Lower leg skin (tissue), 4 donors: ENCODE measurements around the gene ZIC1. TPM values are rescaled to one million over a fixed set of nuclear protein-coding genes. Genes with fewer than 3 reads are reported as not detected.

Source experiments
- DNase-seq, 2 donors: peaks; one replicate each; pipeline ENCODE4 v3.0.0-alpha.2; 2019; ENCODE audit warnings: low spot score in 2 of 2
- H3K4me3 ChIP-seq: fragments of 200-600 bp; sonication (generic); 2 replicates; pipeline ENCODE4 v1.5.1; 2017; ENCODE audit warnings: mild to moderate bottlenecking, low read depth; ENCODE audit not compliant: poor library complexity, severe bottlenecking
- POLR2A ChIP-seq, 2 donors: fragments of 450-650 bp; IDR thresholded peaks; one replicate each; pipeline ENCODE4 v1.6.1; 2016 to 2017; ENCODE audit warnings: antibody characterized with exemption in 2 of 2, mild to moderate bottlenecking in 1 of 2, moderate library complexity in 1 of 2
- WGBS, 2 donors: methylation state at CpG; one replicate each; pipeline ENCODE4 v1.1.5; 2018; 5-methylcytosine and 5-hydroxymethylcytosine counted together
- intact Hi-C: fragments of 100-400 bp; cut with DNase I; formaldehyde crosslinking; loops from one replicate; pipeline ENCODE4 v1.15.0; 2023; ENCODE audit warnings: low total_unique reads
- total RNA-seq, 4 donors: library from RNA; depleted of rRNA; stranded (reverse); fragments of >200 nt; gene quantifications; one replicate each; pipeline ENCODE4 v1.1.0, GENCODE V29; 2016
- TF ChIP-seq, protein P1 (sequence below), 3 donors: fragments of 450-650 bp; IDR thresholded peaks; one replicate each; pipeline ENCODE4 v1.5.1; 2016; ENCODE audit warnings: antibody characterized with exemption in 3 of 3, mild to moderate bottlenecking in 3 of 3, moderate library complexity in 2 of 3

ZIC1 gene
- total RNA-seq, 4 donors from 2014 or later: 0.30 to 2.9 (median 1.1) TPM

DNA sequence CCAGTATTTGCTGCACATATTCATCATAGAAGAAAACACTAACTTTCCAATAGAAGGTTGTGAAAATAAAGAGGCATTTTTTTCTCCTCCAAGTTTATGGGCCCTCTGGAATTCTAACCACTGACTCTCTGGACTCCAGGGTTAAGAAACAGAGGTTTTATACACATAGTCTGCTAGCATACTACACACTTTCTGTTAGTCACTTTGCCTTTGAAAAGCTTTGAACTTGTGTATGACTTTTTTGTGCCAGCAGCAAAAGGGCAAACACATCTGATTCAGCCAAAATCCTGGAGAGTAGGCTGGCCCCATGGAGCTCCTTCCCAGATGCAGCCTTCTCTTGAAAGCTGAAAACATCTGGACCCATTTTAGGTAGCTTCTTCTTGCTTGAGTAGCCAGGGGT lies 9.1 kb upstream of the ZIC1 start:
- no peak for TF ChIP-seq POLR2A (IDR thresholded peaks at IDR 0.05)
- TF ChIP-seq, protein P1, sequence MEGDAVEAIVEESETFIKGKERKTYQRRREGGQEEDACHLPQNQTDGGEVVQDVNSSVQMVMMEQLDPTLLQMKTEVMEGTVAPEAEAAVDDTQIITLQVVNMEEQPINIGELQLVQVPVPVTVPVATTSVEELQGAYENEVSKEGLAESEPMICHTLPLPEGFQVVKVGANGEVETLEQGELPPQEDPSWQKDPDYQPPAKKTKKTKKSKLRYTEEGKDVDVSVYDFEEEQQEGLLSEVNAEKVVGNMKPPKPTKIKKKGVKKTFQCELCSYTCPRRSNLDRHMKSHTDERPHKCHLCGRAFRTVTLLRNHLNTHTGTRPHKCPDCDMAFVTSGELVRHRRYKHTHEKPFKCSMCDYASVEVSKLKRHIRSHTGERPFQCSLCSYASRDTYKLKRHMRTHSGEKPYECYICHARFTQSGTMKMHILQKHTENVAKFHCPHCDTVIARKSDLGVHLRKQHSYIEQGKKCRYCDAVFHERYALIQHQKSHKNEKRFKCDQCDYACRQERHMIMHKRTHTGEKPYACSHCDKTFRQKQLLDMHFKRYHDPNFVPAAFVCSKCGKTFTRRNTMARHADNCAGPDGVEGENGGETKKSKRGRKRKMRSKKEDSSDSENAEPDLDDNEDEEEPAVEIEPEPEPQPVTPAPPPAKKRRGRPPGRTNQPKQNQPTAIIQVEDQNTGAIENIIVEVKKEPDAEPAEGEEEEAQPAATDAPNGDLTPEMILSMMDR (IDR thresholded peaks at IDR 0.05): no peak
- H3K4me3 ChIP-seq: no peak overlapping the region
- DNase-seq: no peak
- intact Hi-C loops: no loop called here

DNA sequence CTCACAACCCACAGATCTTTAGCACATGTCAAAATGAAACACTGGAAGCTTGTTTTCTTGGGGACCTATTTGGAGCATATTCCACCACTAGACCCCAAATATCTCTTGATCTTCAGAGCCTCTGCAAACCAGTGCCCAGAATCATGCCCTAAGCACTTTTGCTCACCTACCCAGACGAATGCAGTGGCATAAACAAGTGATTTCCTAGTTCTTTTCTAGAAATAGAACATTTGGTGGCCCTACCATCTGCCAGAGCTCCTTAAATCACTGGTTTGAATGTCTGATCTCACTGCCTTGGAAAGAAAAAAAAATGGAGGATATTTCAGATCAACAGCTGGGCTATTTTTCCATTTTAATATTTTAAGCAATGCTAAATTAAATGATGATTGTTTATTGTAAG lies 8.2 kb upstream of the ZIC1 start:
- no peak overlapping the region for H3K4me3 ChIP-seq
- no peak for DNase-seq
- WGBS, 2 donors: 25 to 47% methylated on average over 1 of the region's 1 CpG
- intact Hi-C loops: no loop called here
- no peak for TF ChIP-seq POLR2A (IDR thresholded peaks at IDR 0.05)
- TF ChIP-seq, protein P1 (IDR thresholded peaks at IDR 0.05): no peak

DNA sequence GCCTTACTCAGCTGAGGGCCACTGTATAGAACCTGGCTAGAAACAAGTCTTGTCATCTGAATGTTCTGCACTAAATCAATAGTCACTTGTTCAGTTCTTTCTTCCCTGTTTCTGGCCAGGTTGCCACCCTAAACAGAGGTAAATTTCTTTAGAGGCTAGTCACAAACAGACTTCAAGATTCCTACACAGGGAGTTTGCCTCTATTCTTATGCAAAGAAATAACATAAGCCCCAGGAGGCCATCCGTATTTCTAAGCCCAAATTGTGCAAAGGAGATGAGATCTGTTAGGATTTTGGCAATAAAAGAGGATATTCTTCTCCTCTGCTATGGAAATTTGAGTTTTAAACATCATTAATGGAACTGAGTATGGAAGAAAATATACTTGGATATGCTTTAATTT lies 7.7 kb upstream of the ZIC1 start:
- WGBS, 2 donors: 42 to 47% methylated on average over 1 of the region's 1 CpG
- TF ChIP-seq POLR2A (IDR thresholded peaks at IDR 0.05): no peak
- TF ChIP-seq, protein P1 (IDR thresholded peaks at IDR 0.05): no peak
- intact Hi-C loops: no loop called here
- no peak overlapping the region for H3K4me3 ChIP-seq
- no peak for DNase-seq

DNA sequence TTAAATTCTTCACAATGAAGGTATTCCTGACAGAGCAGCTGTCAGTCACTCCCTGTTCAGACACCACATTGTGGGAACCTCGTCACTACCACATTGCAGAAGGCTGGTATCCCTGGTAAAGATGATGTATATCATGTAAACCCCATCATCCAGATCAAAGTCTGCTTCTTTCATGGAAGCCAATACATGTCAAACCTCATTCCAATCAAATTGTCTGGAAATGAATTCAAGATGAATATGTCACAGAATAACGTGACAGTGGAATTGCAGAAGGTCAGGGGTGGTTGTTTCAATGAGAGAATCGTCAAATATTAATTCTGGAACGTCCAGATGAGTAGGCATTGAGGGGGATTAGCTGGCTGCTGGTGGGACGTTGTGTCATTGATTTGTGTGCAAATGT lies 7.0 kb upstream of the ZIC1 start:
- WGBS, 2 donors: 37 to 50% methylated on average over 5 of the region's 5 CpGs
- intact Hi-C loops: no loop called here
- TF ChIP-seq POLR2A (IDR thresholded peaks at IDR 0.05): no peak
- no peak overlapping the region for H3K4me3 ChIP-seq
- DNase-seq: no peak

DNA sequence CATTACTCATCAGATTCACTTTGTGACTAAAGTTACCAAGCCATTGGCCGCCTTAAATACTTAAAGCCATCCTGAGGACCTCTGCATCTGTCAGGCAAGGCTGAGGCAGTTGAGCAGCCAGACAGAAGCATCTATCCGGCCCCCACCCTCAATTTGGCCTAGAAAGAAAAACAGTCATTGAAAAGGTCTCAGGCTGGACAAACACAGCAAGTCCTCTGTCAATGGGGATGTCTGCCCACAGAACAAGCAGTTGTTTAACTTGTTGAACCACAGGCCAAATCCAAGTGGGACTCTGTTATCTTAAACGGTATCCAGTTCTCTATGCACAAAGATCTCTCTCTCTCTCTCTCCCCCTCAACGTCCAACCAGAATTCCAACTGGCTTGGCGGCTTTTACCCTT lies 5.7 kb upstream of the ZIC1 start:
- H3K4me3 ChIP-seq: no peak overlapping the region
- no peak for TF ChIP-seq POLR2A (IDR thresholded peaks at IDR 0.05)
- TF ChIP-seq, protein P1 (IDR thresholded peaks at IDR 0.05): no peak
- DNase-seq: no peak
- intact Hi-C loops: no loop called here
- 69 to 72% methylated on average over 5 of the region's 5 CpGs for WGBS, 2 donors

DNA sequence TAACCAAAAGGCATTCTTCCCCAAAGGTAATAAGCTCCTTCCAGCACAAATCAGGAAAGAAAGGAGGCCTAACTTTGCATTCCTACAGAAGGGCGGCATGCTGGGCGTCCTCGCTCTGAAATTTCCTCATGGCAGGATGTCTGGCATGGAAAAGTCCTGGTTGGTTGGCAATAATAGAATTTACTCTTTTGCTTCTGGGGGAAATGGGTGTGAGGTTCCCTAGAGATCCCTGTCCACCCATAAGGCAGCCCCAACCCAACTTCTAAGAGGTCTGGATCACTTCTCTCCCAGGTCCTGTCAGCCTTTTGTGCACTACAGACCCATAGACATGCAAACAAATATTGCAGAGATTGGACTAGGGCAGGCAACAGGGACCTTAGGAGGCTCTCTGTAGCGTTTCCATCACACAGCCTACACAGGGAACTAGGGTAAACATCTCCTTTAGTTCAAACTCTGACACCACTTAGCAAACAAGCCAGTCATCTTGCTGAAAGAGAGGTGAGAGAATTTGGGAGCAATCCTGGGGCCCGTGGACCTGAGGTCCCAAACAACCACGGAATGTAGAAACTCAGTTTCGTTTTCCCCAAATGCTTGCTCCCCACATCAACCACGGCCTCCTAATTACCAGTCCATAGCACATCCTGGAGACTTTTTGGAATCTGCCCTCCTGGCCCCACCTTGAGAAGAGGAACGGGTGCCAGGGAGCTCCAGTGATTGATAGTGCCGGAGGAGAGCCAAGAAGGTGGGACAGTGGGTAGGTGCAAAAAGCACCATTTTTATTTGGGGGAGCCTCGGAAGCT lies 5.0 kb upstream of the ZIC1 start:
- TF ChIP-seq, protein P1 (IDR thresholded peaks at IDR 0.05): no peak
- no peak for TF ChIP-seq POLR2A (IDR thresholded peaks at IDR 0.05)
- DNase-seq: no peak
- 42 to 46% methylated on average over 11 of the region's 11 CpGs for WGBS, 2 donors
- intact Hi-C loops: no loop called here
- no peak overlapping the region for H3K4me3 ChIP-seq
